Neural progenitor cell (in vitro differentiated cells): ENCODE data around the gene FAAP24.

Experiments
- CTCF ChIP-seq: fragments of 200-600 bp; sonication (generic); IDR thresholded peaks from 2 replicates; pipeline ENCODE4 v1.5.1; 2017; ENCODE audit warnings: antibody characterized with exemption, mild to moderate bottlenecking
- EZH2 ChIP-seq: fragments of 200-600 bp; sonication (generic); IDR thresholded peaks from 2 replicates; pipeline ENCODE4 v1.6.1; 2017; ENCODE audit warnings: antibody characterized with exemption, mild to moderate bottlenecking, moderate library complexity

DNA sequence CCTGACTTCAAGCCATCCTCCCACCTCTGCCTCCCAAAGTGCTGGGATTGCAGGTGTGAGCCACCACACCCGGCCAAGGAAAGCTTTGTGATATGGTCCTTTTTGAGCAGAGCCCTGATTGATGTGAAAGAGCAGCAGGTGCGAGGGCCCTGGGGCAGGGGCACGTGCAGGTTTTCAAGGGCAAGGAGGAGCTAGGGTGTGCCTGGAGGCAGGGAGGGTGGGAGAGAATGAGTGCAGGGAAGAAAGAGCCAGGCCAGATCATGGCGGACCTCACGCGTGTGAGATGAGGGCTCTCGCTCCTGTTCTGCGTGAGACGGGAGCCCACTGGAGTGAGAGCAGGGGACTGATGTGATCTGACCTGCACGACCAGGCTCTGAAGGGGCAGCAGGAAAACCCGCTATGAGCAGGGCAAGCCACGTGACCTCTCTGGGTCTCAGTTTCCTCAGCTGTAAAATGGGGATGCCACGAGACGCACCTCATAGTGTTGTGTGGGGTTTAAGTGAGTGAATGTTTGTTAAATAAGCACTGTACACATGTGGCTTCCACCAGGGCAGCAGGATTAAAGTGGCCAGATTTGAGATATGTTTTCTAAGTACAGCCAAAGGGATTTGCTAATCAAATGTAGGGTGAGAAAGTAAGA lies 25.8 kb downstream of the FAAP24 start:
- TF ChIP-seq EZH2 (no peak), CTCF (no peak)
